Measurements from ENCODE around the gene NLRP3. TPM values are rescaled to one million over a fixed set of nuclear protein-coding genes. Genes with fewer than 3 reads are reported as not detected.

NLRP3 gene
- total and polyA plus RNA-seq, 9 donors = 0.65 to 1.6 (median 1.0) TPM

- Histone ChIP-seq H3K9me3 (replicated peaks; ENCODE audit: control insufficient read depth, low read depth, low read length) (no peaks in the 10 kb centered on the region), H3K4me1 (ENCODE audit: control insufficient read depth, insufficient read depth, low read length) (no peaks in the 10 kb centered on the region), H3K27me3 (ENCODE audit: control insufficient read depth, insufficient read depth, low read length) (no peaks in the 10 kb centered on the region), H3K27ac (ENCODE audit: low read length) (no peak overlapping the region), H3K36me3 (ENCODE audit: control insufficient read depth, insufficient read depth, low read length) (no peaks in the 10 kb centered on the region), H3K4me3 (ENCODE audit: low read length) (no peak overlapping the region)
- DNase-seq = peak; percentile 43
- 71% methylated on average over 5 of the region's 11 CpGs for WGBS (ENCODE audit: insufficient coverage)
These were observed 6.0 kb upstream of the NLRP3 start for GRCh38 chr1:247409869-247410544.

- DNase-seq = no peak
- WGBS (ENCODE audit: insufficient coverage) = 64% methylated on average over 10 of the region's 13 CpGs
- Histone ChIP-seq H3K9me3 (replicated peaks; ENCODE audit: control insufficient read depth, low read depth, low read length) (no peaks in the 10 kb centered on the region), H3K36me3 (ENCODE audit: control insufficient read depth, insufficient read depth, low read length) (no peaks in the 10 kb centered on the region), H3K4me3 (ENCODE audit: low read length) (no peak overlapping the region), H3K27me3 (ENCODE audit: control insufficient read depth, insufficient read depth, low read length) (no peaks in the 10 kb centered on the region), H3K4me1 (ENCODE audit: control insufficient read depth, insufficient read depth, low read length) (no peaks in the 10 kb centered on the region), H3K27ac (ENCODE audit: low read length) (no peak overlapping the region)
These were observed 4.2 kb upstream of the NLRP3 start for GRCh38 chr1:247411621-247412327.

GRCh38 chr1:247417831-247418230 lies 1.9 kb downstream of the NLRP3 start:
- no peaks in the 10 kb centered on the region for H3K27me3 ChIP-seq (ENCODE audit: control insufficient read depth, insufficient read depth, low read length)
- 60% methylated on average over 2 of the region's 5 CpGs for WGBS (ENCODE audit: insufficient coverage)
- H3K9me3 ChIP-seq (replicated peaks; ENCODE audit: control insufficient read depth, low read depth, low read length) = no peaks in the 10 kb centered on the region
- no peaks in the 10 kb centered on the region for H3K4me1 ChIP-seq (ENCODE audit: control insufficient read depth, insufficient read depth, low read length)
- no peak overlapping the region for H3K4me3 ChIP-seq (ENCODE audit: low read length)
- no peak overlapping the region for H3K27ac ChIP-seq (ENCODE audit: low read length)
- H3K36me3 ChIP-seq (ENCODE audit: control insufficient read depth, insufficient read depth, low read length) = no peaks in the 10 kb centered on the region
- peak; percentile 61 for DNase-seq

GRCh38 chr1:247419336-247419735 lies 3.4 kb downstream of the NLRP3 start:
- no peaks in the 10 kb centered on the region for H3K27me3 ChIP-seq (ENCODE audit: control insufficient read depth, insufficient read depth, low read length)
- no peaks in the 10 kb centered on the region for H3K36me3 ChIP-seq (ENCODE audit: control insufficient read depth, insufficient read depth, low read length)
- no CpG with 5 or more reads among the region's 9 CpGs for WGBS (ENCODE audit: insufficient coverage)
- H3K4me3 ChIP-seq (ENCODE audit: low read length) = no peak overlapping the region
- H3K9me3 ChIP-seq (replicated peaks; ENCODE audit: control insufficient read depth, low read depth, low read length) = no peaks in the 10 kb centered on the region
- DNase-seq = no peak
- no peak overlapping the region for H3K27ac ChIP-seq (ENCODE audit: low read length)
- no peaks in the 10 kb centered on the region for H3K4me1 ChIP-seq (ENCODE audit: control insufficient read depth, insufficient read depth, low read length)

GRCh38 chr1:247421074-247421473 lies 5.1 kb downstream of the NLRP3 start:
- Histone ChIP-seq H3K4me1 (ENCODE audit: control insufficient read depth, insufficient read depth, low read length) (no peaks in the 10 kb centered on the region), H3K27ac (ENCODE audit: low read length) (no peak overlapping the region), H3K4me3 (ENCODE audit: low read length) (no peak overlapping the region), H3K36me3 (ENCODE audit: control insufficient read depth, insufficient read depth, low read length) (no peaks in the 10 kb centered on the region), H3K9me3 (replicated peaks; ENCODE audit: control insufficient read depth, low read depth, low read length) (no peaks in the 10 kb centered on the region), H3K27me3 (ENCODE audit: control insufficient read depth, insufficient read depth, low read length) (no peaks in the 10 kb centered on the region)
- no peak for DNase-seq
- WGBS (ENCODE audit: insufficient coverage) = 67% methylated on average over 1 of the region's 2 CpGs

- no peaks in the 10 kb centered on the region for H3K27me3 ChIP-seq (ENCODE audit: control insufficient read depth, insufficient read depth, low read length)
- H3K4me1 ChIP-seq (ENCODE audit: control insufficient read depth, insufficient read depth, low read length) = no peaks in the 10 kb centered on the region
- WGBS (ENCODE audit: insufficient coverage) = 40% methylated on average over 5 of the region's 6 CpGs
- no peak overlapping the region for H3K4me3 ChIP-seq (ENCODE audit: low read length)
- H3K36me3 ChIP-seq (ENCODE audit: control insufficient read depth, insufficient read depth, low read length) = no peaks in the 10 kb centered on the region
- DNase-seq = peak; percentile 84
- no peaks in the 10 kb centered on the region for H3K9me3 ChIP-seq (replicated peaks; ENCODE audit: control insufficient read depth, low read depth, low read length)
- H3K27ac ChIP-seq (ENCODE audit: low read length) = no peak overlapping the region
These were observed 13.5 kb downstream of the NLRP3 start for GRCh38 chr1:247429496-247429895.

- no peak overlapping the region for H3K27ac ChIP-seq (ENCODE audit: low read length)
- WGBS (ENCODE audit: insufficient coverage) = no CpG with 5 or more reads among the region's 1 CpG
- H3K27me3 ChIP-seq (ENCODE audit: control insufficient read depth, insufficient read depth, low read length) = no peaks in the 10 kb centered on the region
- no peaks in the 10 kb centered on the region for H3K4me1 ChIP-seq (ENCODE audit: control insufficient read depth, insufficient read depth, low read length)
- no peak overlapping the region for H3K4me3 ChIP-seq (ENCODE audit: low read length)
- no peaks in the 10 kb centered on the region for H3K36me3 ChIP-seq (ENCODE audit: control insufficient read depth, insufficient read depth, low read length)
- no peaks in the 10 kb centered on the region for H3K9me3 ChIP-seq (replicated peaks; ENCODE audit: control insufficient read depth, low read depth, low read length)
- DNase-seq = no peak
These were observed 14.5 kb downstream of the NLRP3 start for GRCh38 chr1:247430434-247430833.

GRCh38 chr1:247431643-247432042 lies 15.7 kb downstream of the NLRP3 start:
- no peak for DNase-seq
- no peaks in the 10 kb centered on the region for H3K27me3 ChIP-seq (ENCODE audit: control insufficient read depth, insufficient read depth, low read length)
- WGBS (ENCODE audit: insufficient coverage) = 75% methylated on average over 4 of the region's 9 CpGs
- no peaks in the 10 kb centered on the region for H3K9me3 ChIP-seq (replicated peaks; ENCODE audit: control insufficient read depth, low read depth, low read length)
- no peak overlapping the region for H3K27ac ChIP-seq (ENCODE audit: low read length)
- H3K4me3 ChIP-seq (ENCODE audit: low read length) = no peak overlapping the region
- H3K36me3 ChIP-seq (ENCODE audit: control insufficient read depth, insufficient read depth, low read length) = no peaks in the 10 kb centered on the region
- H3K4me1 ChIP-seq (ENCODE audit: control insufficient read depth, insufficient read depth, low read length) = no peaks in the 10 kb centered on the region

- H3K27me3 ChIP-seq (ENCODE audit: control insufficient read depth, insufficient read depth, low read length) = no peaks in the 10 kb centered on the region
- DNase-seq = no peak
- 88% methylated on average over 11 of the region's 15 CpGs for WGBS (ENCODE audit: insufficient coverage)
These were observed 18.0 kb downstream of the NLRP3 start for GRCh38 chr1:247434005-247434404.

GRCh38 chr1:247435030-247435758 lies 19.2 kb downstream of the NLRP3 start:
- Histone ChIP-seq H3K27me3 (ENCODE audit: control insufficient read depth, insufficient read depth, low read length) (no peaks in the 10 kb centered on the region), H3K4me3 (ENCODE audit: low read length) (no peak overlapping the region), H3K36me3 (ENCODE audit: control insufficient read depth, insufficient read depth, low read length) (no peaks in the 10 kb centered on the region), H3K4me1 (ENCODE audit: control insufficient read depth, insufficient read depth, low read length) (no peaks in the 10 kb centered on the region), H3K27ac (ENCODE audit: low read length) (no peak overlapping the region), H3K9me3 (replicated peaks; ENCODE audit: control insufficient read depth, low read depth, low read length) (no peaks in the 10 kb centered on the region)
- DNase-seq = peak; percentile 19
- 77% methylated on average over 5 of the region's 13 CpGs for WGBS (ENCODE audit: insufficient coverage)

More at GRCh38 chr1:247434005-247434404, 18.0 kb downstream of the NLRP3 start:
- H3K4me3 ChIP-seq (ENCODE audit: low read length) = no peak overlapping the region
- H3K9me3 ChIP-seq (replicated peaks; ENCODE audit: control insufficient read depth, low read depth, low read length) = no peaks in the 10 kb centered on the region
- no peak overlapping the region for H3K27ac ChIP-seq (ENCODE audit: low read length)
- no peaks in the 10 kb centered on the region for H3K36me3 ChIP-seq (ENCODE audit: control insufficient read depth, insufficient read depth, low read length)
- no peaks in the 10 kb centered on the region for H3K4me1 ChIP-seq (ENCODE audit: control insufficient read depth, insufficient read depth, low read length)
